Stimulated activated memory B cell treated with anti-CD40 and anti-IgM and Interleukin-4, amounts not matched to agents 10 μg/mL and 1 μg/mL and 100 μg/mL, for 72 hours (primary cell): ENCODE data around the gene ANTKMT.

ENCODE experiments used
- ATAC-seq: fragments of 150-1000 bp; cut with Tn5 transposase; 2 replicates; pipeline ENCODE4 v1.10.0; 2021
- H3K27ac Mint-ChIP-seq: one replicate; pipeline ENCODE4 v1.8.0; 2022; ENCODE audit warnings: mild to moderate bottlenecking, mixed read lengths
- H3K27me3 Mint-ChIP-seq: one replicate; pipeline ENCODE4 v1.8.0; 2022; ENCODE audit warnings: mixed read lengths
- H3K36me3 Mint-ChIP-seq: one replicate; pipeline ENCODE4 v1.8.0; 2022; ENCODE audit warnings: mixed read lengths
- H3K4me1 Mint-ChIP-seq: one replicate; pipeline ENCODE4 v1.8.0; 2022; ENCODE audit warnings: mixed read lengths
- H3K4me3 Mint-ChIP-seq: one replicate; pipeline ENCODE4 v1.8.0; 2022; ENCODE audit warnings: mild to moderate bottlenecking, moderate library complexity, mixed read lengths
- H3K9me3 Mint-ChIP-seq: one replicate; pipeline ENCODE4 v1.8.0; 2022; ENCODE audit warnings: mixed read lengths

The ANTKMT gene

GRCh38 chr16:720990-721764 is at the start of gene ANTKMT:
Gene ANTKMT (plus strand): TSS chr16:721146. CDS start chr16:721275, 129 bp downstream.
- Mint-ChIP-seq H3K36me3 (peaks cover 6% of the 10 kb centered on the region), H3K4me1 (peaks cover 55% of the 10 kb centered on the region), H3K4me3 (peak within 1 kb of the TSS; percentile 84), H3K27ac (peak within 1 kb of the TSS; percentile 87), H3K27me3 (peaks cover 6% of the 10 kb centered on the region), H3K9me3 (no peaks in the 10 kb centered on the region)
- peak; percentile 89 for ATAC-seq

GRCh38 chr16:671353-672131 is 49.4 kb upstream of the ANTKMT start:
- Mint-ChIP-seq H3K27ac (no peak overlapping the region), H3K4me3 (no peak overlapping the region), H3K36me3 (peaks cover 38% of the 10 kb centered on the region), H3K9me3 (no peaks in the 10 kb centered on the region), H3K27me3 (peaks cover 13% of the 10 kb centered on the region), H3K4me1 (peaks cover 16% of the 10 kb centered on the region)
- ATAC-seq = no peak

GRCh38 chr16:672371-672770 is 48.6 kb upstream of the ANTKMT start:
- H3K27ac Mint-ChIP-seq = no peak overlapping the region
- ATAC-seq = no peak
- H3K4me3 Mint-ChIP-seq = no peak overlapping the region
- peaks cover 38% of the 10 kb centered on the region for H3K36me3 Mint-ChIP-seq
- peaks cover 13% of the 10 kb centered on the region for H3K27me3 Mint-ChIP-seq
- peaks cover 16% of the 10 kb centered on the region for H3K4me1 Mint-ChIP-seq
- no peaks in the 10 kb centered on the region for H3K9me3 Mint-ChIP-seq

- no peak overlapping the region for H3K4me3 Mint-ChIP-seq
- H3K9me3 Mint-ChIP-seq = no peaks in the 10 kb centered on the region
- ATAC-seq = no peak
- peaks cover 38% of the 10 kb centered on the region for H3K36me3 Mint-ChIP-seq
- peaks cover 17% of the 10 kb centered on the region for H3K4me1 Mint-ChIP-seq
- peaks cover 13% of the 10 kb centered on the region for H3K27me3 Mint-ChIP-seq
- no peak overlapping the region for H3K27ac Mint-ChIP-seq
Measured at GRCh38 chr16:672851-673250, 48.1 kb upstream of the ANTKMT start.

- H3K27me3 Mint-ChIP-seq = peaks cover 13% of the 10 kb centered on the region
- H3K27ac Mint-ChIP-seq = no peak overlapping the region
- peaks cover 38% of the 10 kb centered on the region for H3K36me3 Mint-ChIP-seq
- no peaks in the 10 kb centered on the region for H3K9me3 Mint-ChIP-seq
- H3K4me1 Mint-ChIP-seq = peaks cover 23% of the 10 kb centered on the region
- no peak overlapping the region for H3K4me3 Mint-ChIP-seq
- ATAC-seq = no peak
Measured at GRCh38 chr16:673399-673991, 47.5 kb upstream of the ANTKMT start.

GRCh38 chr16:674214-674881 is 46.6 kb upstream of the ANTKMT start:
- H3K4me1 Mint-ChIP-seq = peaks cover 24% of the 10 kb centered on the region
- ATAC-seq = no peak
- H3K36me3 Mint-ChIP-seq = peaks cover 38% of the 10 kb centered on the region
- no peaks in the 10 kb centered on the region for H3K9me3 Mint-ChIP-seq
- peak overlapping the region; percentile 58 for H3K4me3 Mint-ChIP-seq
- no peak overlapping the region for H3K27ac Mint-ChIP-seq
- peaks cover 13% of the 10 kb centered on the region for H3K27me3 Mint-ChIP-seq

- no peaks in the 10 kb centered on the region for H3K9me3 Mint-ChIP-seq
- H3K36me3 Mint-ChIP-seq = peaks cover 34% of the 10 kb centered on the region
- H3K27me3 Mint-ChIP-seq = peaks cover 13% of the 10 kb centered on the region
- peak within 1 kb of the TSS; percentile 58 for H3K4me3 Mint-ChIP-seq
- no peak within 1 kb of the TSS for H3K27ac Mint-ChIP-seq
- ATAC-seq = no peak
- peaks cover 27% of the 10 kb centered on the region for H3K4me1 Mint-ChIP-seq
Measured at GRCh38 chr16:674968-675883, 45.7 kb upstream of the ANTKMT start, which contains the start of gene RHBDL1. Gene RHBDL1 (plus strand): TSS chr16:675671. CDS start chr16:675791, 120 bp downstream.

- no peak for ATAC-seq
- Mint-ChIP-seq H3K4me1 (peaks cover 29% of the 10 kb centered on the region), H3K9me3 (no peaks in the 10 kb centered on the region), H3K27ac (no peak overlapping the region), H3K36me3 (peaks cover 26% of the 10 kb centered on the region), H3K27me3 (peaks cover 13% of the 10 kb centered on the region), H3K4me3 (no peak overlapping the region)
Measured at GRCh38 chr16:675884-676564, 44.9 kb upstream of the ANTKMT start.

- Mint-ChIP-seq H3K4me3 (no peak overlapping the region), H3K27ac (no peak overlapping the region), H3K9me3 (no peaks in the 10 kb centered on the region), H3K27me3 (peaks cover 13% of the 10 kb centered on the region), H3K36me3 (peaks cover 22% of the 10 kb centered on the region), H3K4me1 (peaks cover 34% of the 10 kb centered on the region)
- no peak for ATAC-seq
Measured at GRCh38 chr16:676565-676902, 44.4 kb upstream of the ANTKMT start.

- H3K27ac Mint-ChIP-seq = no peak overlapping the region
Measured at GRCh38 chr16:676913-677312, 44.0 kb upstream of the ANTKMT start.

GRCh38 chr16:677316-678190 is 43.4 kb upstream of the ANTKMT start:
- Mint-ChIP-seq H3K27ac (no peak overlapping the region), H3K9me3 (no peaks in the 10 kb centered on the region), H3K4me1 (peaks cover 43% of the 10 kb centered on the region), H3K4me3 (no peak overlapping the region), H3K27me3 (peaks cover 13% of the 10 kb centered on the region), H3K36me3 (peaks cover 27% of the 10 kb centered on the region)
- no peak for ATAC-seq

More at GRCh38 chr16:676913-677312, 44.0 kb upstream of the ANTKMT start:
- Mint-ChIP-seq H3K36me3 (peaks cover 22% of the 10 kb centered on the region), H3K4me3 (no peak overlapping the region), H3K27me3 (peaks cover 13% of the 10 kb centered on the region), H3K4me1 (peaks cover 38% of the 10 kb centered on the region), H3K9me3 (no peaks in the 10 kb centered on the region)
- no peak for ATAC-seq

- Mint-ChIP-seq H3K27ac (no peak overlapping the region), H3K4me3 (peak overlapping the region; percentile 11), H3K9me3 (no peaks in the 10 kb centered on the region), H3K27me3 (peaks cover 13% of the 10 kb centered on the region), H3K36me3 (peaks cover 28% of the 10 kb centered on the region), H3K4me1 (peaks cover 51% of the 10 kb centered on the region)
- no peak for ATAC-seq
Measured at GRCh38 chr16:678209-678857, 42.6 kb upstream of the ANTKMT start.
